NT2/D1 (cell line): ENCODE results near the gene PTPRN2.

Experiments
- DNase-seq: peaks from one replicate; pipeline ENCODE4 v3.0.0-alpha.2; 2011; ENCODE audit warnings: low read depth, low spot score
- H3K27me3 ChIP-seq: 2 replicates; pipeline ENCODE4 v1.6.0; 2011; ENCODE audit warnings: mild to moderate bottlenecking; ENCODE audit not compliant: insufficient read length, insufficient read depth
- H3K36me3 ChIP-seq: 2 replicates; pipeline ENCODE4 v1.6.1; 2011; ENCODE audit warnings: mild to moderate bottlenecking, low read length, mixed read lengths; ENCODE audit not compliant: insufficient read depth, insufficient read length
- H3K4me1 ChIP-seq: 2 replicates; pipeline ENCODE4 v1.5.1; 2011; ENCODE audit not compliant: insufficient read depth, insufficient read length
- H3K4me3 ChIP-seq: 2 replicates; pipeline ENCODE4 v1.5.1; 2011; ENCODE audit warnings: low read depth; ENCODE audit not compliant: insufficient read length
- H3K9ac ChIP-seq: 2 replicates; pipeline ENCODE4 v1.6.0; 2011; ENCODE audit warnings: low read depth; ENCODE audit not compliant: insufficient read length
- H3K9me3 ChIP-seq: 2 replicates; pipeline ENCODE4 v1.5.1; 2011; ENCODE audit warnings: mild to moderate bottlenecking, low read length; ENCODE audit not compliant: insufficient read depth
- SUZ12 ChIP-seq: IDR thresholded peaks from 2 replicates; pipeline ENCODE4 v1.6.1; 2011; ENCODE audit not compliant: insufficient read length, insufficient read depth; ENCODE audit errors: extremely low read depth
- YY1 ChIP-seq: IDR thresholded peaks from 2 replicates; pipeline ENCODE4 v1.6.1; 2011; ENCODE audit not compliant: insufficient read length, insufficient read depth
- ZNF274 ChIP-seq: IDR thresholded peaks from 2 replicates; pipeline ENCODE4 v1.6.1; 2011; ENCODE audit warnings: mild to moderate bottlenecking, low read depth, low read length

Gene PTPRN2

GRCh38 chr7:157997080-157997440, 590.6 kb downstream of the PTPRN2 start:
- H3K36me3 ChIP-seq = no peaks in the 10 kb centered on the region
- no peaks in the 10 kb centered on the region for H3K9me3 ChIP-seq
- peaks cover 5% of the 10 kb centered on the region for H3K4me1 ChIP-seq
- DNase-seq = no peak
- no peaks in the 10 kb centered on the region for H3K27me3 ChIP-seq
- TF ChIP-seq YY1 (no peak), SUZ12 (no peak), ZNF274 (no peak)
- H3K4me3 ChIP-seq = no peak overlapping the region
- H3K9ac ChIP-seq = peak overlapping the region; percentile 56

DNA sequence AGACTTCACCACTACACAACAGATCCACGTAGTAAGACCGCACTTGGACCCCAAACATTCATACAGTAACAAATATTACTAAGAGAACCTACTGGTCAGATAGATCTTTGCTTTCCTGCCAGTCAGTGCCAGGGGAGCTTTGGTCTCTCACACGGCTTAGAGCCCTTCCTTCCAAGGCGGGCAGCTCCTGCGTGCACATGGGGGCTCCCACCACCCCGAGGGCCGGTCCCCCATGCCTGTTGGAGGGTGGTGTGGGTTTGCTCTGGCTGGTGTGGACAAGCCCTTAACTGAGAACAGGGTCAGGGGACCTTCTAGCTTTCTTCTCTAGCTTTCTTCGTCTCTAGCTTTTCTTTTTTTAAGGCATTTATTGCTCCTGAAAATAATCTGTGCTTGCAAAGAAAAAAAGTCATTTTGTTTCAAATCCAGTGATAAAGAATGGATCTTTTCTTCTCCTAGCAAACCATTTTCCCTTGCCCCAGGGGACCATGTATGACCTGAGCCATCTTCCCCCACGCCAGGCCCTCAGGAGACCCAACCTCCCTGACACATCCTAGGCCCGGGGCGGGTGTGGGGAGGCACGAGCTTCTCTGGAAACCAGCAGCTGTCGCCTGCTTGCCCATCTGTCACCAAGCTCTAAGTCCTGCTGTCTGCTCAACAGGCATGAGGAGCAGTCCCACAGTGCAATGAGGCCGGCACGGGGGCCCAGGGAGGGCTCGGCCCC, 591.1 kb downstream of the PTPRN2 start:
- no peaks in the 10 kb centered on the region for H3K9me3 ChIP-seq
- H3K4me1 ChIP-seq = peaks cover 3% of the 10 kb centered on the region
- H3K4me3 ChIP-seq = no peak overlapping the region
- H3K36me3 ChIP-seq = no peaks in the 10 kb centered on the region
- DNase-seq = no peak
- no peak overlapping the region for H3K9ac ChIP-seq
- no peaks in the 10 kb centered on the region for H3K27me3 ChIP-seq
- TF ChIP-seq ZNF274 (no peak), YY1 (no peak), SUZ12 (no peak)

DNA sequence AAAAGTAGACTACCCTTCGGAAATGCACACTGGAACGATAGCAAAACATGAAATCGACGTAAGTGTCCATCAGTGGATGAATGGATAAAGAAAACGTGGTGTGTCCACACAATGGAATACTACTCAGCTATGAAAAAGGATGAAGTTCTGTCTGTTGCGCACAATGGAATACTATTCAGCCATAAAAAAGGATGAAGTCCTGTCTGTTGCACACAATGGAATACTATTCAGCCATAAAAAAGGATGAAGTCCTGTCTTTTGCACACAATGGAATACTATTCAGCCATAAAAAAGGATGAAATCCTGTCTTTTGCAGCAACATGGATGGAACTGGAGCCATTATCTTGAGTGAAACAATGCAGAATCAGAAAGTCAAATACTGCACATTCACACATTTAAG, 591.8 kb downstream of the PTPRN2 start:
- Histone ChIP-seq H3K27me3 (no peaks in the 10 kb centered on the region), H3K36me3 (no peaks in the 10 kb centered on the region), H3K4me1 (peaks cover 4% of the 10 kb centered on the region), H3K9ac (no peak overlapping the region), H3K4me3 (no peak overlapping the region), H3K9me3 (no peaks in the 10 kb centered on the region)
- DNase-seq = no peak
- TF ChIP-seq SUZ12 (no peak), YY1 (no peak), ZNF274 (no peak)

DNA sequence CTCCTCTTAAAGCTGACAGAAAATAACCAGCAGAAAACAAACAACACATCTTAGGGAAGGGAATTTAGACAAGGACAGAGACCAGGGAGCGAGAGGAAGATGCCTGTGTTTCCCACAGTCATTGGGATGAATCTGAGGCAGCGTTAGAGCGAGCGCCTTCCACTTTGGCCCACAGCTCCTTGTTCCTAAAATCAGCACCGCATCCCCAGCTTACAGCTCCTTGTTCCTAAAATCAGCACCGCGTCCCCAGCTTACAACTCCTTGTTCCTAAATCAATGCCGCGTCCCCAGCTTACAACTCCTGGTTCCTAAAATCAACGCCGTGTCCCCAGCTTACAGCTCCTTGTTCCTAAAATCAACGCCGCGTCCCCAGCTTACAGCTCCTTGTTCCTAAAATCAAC, 593.3 kb downstream of the PTPRN2 start:
- Histone ChIP-seq H3K4me1 (peaks cover 4% of the 10 kb centered on the region), H3K36me3 (no peaks in the 10 kb centered on the region), H3K4me3 (no peak overlapping the region), H3K9ac (no peak overlapping the region), H3K9me3 (no peaks in the 10 kb centered on the region), H3K27me3 (no peaks in the 10 kb centered on the region)
- no peak for TF ChIP-seq YY1
- no peak for TF ChIP-seq SUZ12
- no peak for TF ChIP-seq ZNF274
- DNase-seq = no peak

GRCh38 chr7:157993406-157994105, 594.1 kb downstream of the PTPRN2 start:
- Histone ChIP-seq H3K4me3 (no peak overlapping the region), H3K36me3 (no peaks in the 10 kb centered on the region), H3K9ac (no peak overlapping the region), H3K4me1 (peaks cover 6% of the 10 kb centered on the region), H3K9me3 (no peaks in the 10 kb centered on the region), H3K27me3 (no peaks in the 10 kb centered on the region)
- TF ChIP-seq SUZ12 = no peak
- TF ChIP-seq YY1 = no peak
- TF ChIP-seq ZNF274 = no peak
- no peak for DNase-seq

DNA sequence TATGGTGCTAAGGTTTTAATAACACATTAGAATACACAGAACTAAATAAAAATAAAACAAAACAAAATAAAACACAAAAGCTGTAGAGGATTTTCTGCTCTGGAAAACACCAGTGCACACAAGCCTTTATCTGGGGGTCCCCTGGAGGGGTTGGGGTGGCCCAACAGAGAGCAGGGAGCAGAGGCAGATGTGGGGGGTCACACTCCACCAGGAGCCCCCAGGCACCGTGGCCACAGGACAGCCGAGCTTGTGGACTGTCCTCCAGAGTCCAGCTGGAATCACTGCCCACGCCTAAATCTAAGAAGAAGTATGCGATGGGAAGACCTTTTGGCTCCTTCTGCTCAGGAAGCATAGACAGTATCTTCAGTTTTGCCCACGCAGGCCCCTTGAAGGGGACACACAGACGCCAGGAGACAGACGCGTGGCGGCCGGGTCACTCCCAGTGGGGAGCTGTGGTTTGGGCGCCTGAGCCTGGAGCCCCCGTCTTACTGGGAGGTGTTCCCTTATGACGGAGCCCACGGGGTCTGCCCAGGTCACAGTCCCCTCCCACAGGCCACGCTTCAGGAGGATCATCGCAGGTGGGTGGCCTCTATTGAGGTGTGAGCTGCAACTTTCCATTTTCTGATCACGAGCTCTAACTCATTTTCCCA, 595.0 kb downstream of the PTPRN2 start:
- TF ChIP-seq ZNF274 = no peak
- TF ChIP-seq SUZ12 = no peak
- no peak for TF ChIP-seq YY1
- Histone ChIP-seq H3K27me3 (no peaks in the 10 kb centered on the region), H3K4me3 (no peak overlapping the region), H3K4me1 (peaks cover 9% of the 10 kb centered on the region), H3K9ac (no peak overlapping the region), H3K9me3 (no peaks in the 10 kb centered on the region), H3K36me3 (no peaks in the 10 kb centered on the region)
- no peak for DNase-seq

DNA sequence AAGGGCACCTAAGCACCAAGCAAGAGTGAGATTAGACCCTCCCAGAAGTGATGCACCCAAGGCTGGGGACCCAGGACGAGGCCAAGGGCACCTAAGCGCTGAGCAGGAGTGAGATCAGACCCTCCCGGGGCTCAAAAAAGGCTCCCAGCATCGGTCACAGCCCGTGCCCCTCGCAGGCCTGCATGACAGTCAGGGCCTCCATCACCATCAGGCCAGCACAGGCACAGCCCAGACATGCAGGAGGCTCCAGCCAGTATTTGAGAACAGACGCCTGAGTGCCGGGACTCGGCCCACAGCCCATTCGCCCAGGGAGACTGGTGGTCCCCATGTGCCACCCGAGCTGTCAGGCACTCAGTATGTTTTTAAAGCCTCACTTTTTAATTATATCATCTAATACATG, 595.9 kb downstream of the PTPRN2 start:
- Histone ChIP-seq H3K27me3 (no peaks in the 10 kb centered on the region), H3K9ac (no peak overlapping the region), H3K9me3 (no peaks in the 10 kb centered on the region), H3K4me3 (no peak overlapping the region), H3K4me1 (peaks cover 9% of the 10 kb centered on the region), H3K36me3 (no peaks in the 10 kb centered on the region)
- TF ChIP-seq SUZ12 = no peak
- no peak for TF ChIP-seq ZNF274
- TF ChIP-seq YY1 = no peak
- no peak for DNase-seq

DNA sequence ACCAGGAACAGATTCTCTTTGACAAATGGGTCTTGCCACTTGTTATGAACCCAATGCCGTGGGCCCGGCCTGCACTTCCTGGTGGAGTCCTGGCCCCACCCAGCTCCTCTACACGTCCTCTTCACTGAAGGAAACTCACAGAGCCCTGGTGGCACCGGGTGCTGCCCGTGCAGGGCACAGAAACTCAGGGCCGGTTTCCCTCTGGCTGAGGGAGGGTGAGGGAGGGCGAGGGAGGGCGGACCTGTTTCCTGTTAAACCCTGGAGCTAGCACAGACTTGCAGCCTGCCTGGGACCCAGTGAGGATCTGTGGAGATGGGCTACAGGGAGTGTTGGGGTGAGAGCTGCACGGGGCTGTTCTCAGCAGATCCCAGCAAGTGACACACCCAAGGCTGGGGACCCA, 596.3 kb downstream of the PTPRN2 start:
- H3K9me3 ChIP-seq = no peaks in the 10 kb centered on the region
- peaks cover 9% of the 10 kb centered on the region for H3K4me1 ChIP-seq
- H3K36me3 ChIP-seq = no peaks in the 10 kb centered on the region
- no peak for DNase-seq
- TF ChIP-seq ZNF274 (no peak), SUZ12 (no peak), YY1 (no peak)
- H3K27me3 ChIP-seq = no peaks in the 10 kb centered on the region
- H3K4me3 ChIP-seq = no peak overlapping the region
- H3K9ac ChIP-seq = no peak overlapping the region
